Measurements from ENCODE around the gene HOXD11.

Gene HOXD11

GRCh38 chr2:176106581-176107539, at the start of gene HOXD11:
Gene HOXD11, plus strand, starts transcription at chr2:176107280. Its CDS starts 76 bp downstream, at chr2:176107356.
- TF ChIP-seq, protein P1, sequence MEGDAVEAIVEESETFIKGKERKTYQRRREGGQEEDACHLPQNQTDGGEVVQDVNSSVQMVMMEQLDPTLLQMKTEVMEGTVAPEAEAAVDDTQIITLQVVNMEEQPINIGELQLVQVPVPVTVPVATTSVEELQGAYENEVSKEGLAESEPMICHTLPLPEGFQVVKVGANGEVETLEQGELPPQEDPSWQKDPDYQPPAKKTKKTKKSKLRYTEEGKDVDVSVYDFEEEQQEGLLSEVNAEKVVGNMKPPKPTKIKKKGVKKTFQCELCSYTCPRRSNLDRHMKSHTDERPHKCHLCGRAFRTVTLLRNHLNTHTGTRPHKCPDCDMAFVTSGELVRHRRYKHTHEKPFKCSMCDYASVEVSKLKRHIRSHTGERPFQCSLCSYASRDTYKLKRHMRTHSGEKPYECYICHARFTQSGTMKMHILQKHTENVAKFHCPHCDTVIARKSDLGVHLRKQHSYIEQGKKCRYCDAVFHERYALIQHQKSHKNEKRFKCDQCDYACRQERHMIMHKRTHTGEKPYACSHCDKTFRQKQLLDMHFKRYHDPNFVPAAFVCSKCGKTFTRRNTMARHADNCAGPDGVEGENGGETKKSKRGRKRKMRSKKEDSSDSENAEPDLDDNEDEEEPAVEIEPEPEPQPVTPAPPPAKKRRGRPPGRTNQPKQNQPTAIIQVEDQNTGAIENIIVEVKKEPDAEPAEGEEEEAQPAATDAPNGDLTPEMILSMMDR (conservative IDR thresholded peaks at IDR 0.05), result peak; percentile 6; the same call in 1 of the 2 replicates
- H3K27ac ChIP-seq, result no peak within 1 kb of the TSS

DNA sequence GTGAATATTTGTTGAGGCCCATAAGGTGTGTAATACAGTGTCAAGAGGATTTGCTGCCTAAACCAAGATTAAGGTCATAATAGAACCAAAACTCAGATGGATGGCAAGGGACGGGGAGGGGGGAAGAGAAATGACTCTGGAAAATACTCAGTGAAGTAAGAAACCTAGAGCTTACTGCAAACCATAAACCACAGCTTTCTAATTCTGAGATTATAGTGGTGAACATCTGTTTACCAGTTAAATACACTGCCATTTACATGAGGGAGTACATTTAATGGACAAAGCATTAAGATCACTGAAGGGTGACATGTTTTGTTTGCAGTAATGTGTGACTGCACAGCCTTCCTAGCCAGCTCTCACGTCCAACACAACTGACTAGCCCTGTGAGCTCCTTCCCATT, 43.1 kb upstream of the HOXD11 start:
- TF ChIP-seq, protein P1 (conservative IDR thresholded peaks at IDR 0.05), result no peak
- peak overlapping the region; percentile 18 for H3K27ac ChIP-seq

DNA sequence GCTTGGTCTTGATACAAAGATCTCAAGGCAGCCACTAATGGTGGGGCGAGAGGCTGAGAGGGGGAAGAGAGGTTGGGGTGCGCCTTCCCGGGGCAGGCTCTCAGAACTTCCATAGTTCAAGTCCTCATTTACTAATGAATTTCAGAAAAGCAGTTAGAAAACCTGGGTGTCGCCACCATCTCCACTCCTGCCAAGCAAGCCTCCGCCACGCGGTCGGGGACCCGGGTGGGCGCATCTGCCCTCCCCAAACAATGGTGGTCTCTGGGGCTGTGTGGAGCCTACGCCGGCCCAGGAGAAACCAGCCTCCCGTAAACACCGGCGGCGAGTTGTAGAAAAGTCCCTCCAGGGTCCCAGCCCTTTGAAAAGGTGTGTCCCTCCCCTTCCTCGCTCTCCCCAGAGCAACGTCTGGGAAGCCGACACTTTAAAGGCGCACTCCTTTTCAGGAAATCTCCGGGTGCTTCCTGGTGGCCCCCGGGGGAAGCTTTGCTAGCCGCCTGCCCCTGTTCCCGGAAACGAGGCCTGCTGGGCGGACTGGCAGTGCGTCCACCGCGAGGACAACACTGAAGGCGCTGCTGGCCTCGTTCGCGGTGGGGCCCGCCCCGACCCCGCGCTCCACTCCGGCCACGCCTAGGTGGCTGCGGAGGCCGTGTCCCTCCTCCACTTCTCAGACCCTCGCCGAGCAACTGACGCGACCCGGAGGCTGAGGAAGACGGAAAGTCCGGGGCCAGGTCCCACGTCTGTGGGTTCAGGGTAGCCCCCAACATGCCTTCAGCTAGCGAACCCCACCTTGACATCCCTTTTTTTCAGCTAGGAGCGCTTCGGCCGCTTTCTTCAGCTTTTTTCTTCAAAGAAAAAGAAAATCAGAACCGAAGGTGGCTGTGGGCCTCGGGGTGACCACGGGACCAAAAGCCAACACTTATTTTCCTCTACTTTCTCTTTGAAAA, 40.2 kb upstream of the HOXD11 start:
- no peak overlapping the region for H3K27ac ChIP-seq
- TF ChIP-seq, protein P1 (conservative IDR thresholded peaks at IDR 0.05), result no peak

GRCh38 chr2:176067589-176068418, 39.3 kb upstream of the HOXD11 start:
- no peak overlapping the region for H3K27ac ChIP-seq
- TF ChIP-seq, protein P1 (conservative IDR thresholded peaks at IDR 0.05), result no peak

DNA sequence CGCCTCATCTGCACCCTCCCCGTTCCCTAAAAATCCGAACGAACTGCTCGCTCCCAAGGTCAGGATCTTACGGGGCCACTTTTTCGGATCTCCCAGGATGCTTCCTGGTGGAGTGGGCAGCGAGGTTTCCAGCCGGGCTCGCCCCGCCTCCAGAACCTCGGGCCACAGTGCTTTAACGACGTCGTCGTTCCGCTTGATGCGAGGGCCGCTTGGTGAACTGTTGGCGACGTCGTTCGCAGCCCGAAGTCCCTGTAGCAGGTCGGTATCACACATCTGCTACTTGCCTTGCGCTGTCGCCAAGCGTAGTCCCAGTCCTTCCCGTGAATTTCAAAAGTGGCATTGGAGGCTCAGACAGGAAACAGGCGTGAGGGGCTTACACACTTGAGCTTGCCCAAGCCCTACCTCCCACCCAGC, 38.7 kb upstream of the HOXD11 start:
- TF ChIP-seq, protein P1 (conservative IDR thresholded peaks at IDR 0.05), result no peak
- no peak overlapping the region for H3K27ac ChIP-seq

- TF ChIP-seq, protein P1 (conservative IDR thresholded peaks at IDR 0.05), result no peak
- no peak overlapping the region for H3K27ac ChIP-seq
These were observed 35.5 kb upstream of the HOXD11 start for GRCh38 chr2:176071330-176072291.
